NCI-H1092 (cell line): ENCODE results near the gene TGFBRAP1.

Experiments
- DNase-seq: peaks from one replicate; lab custom pipeline; 2025; lab: John Stamatoyannopoulos, UW

The TGFBRAP1 gene, protein sequence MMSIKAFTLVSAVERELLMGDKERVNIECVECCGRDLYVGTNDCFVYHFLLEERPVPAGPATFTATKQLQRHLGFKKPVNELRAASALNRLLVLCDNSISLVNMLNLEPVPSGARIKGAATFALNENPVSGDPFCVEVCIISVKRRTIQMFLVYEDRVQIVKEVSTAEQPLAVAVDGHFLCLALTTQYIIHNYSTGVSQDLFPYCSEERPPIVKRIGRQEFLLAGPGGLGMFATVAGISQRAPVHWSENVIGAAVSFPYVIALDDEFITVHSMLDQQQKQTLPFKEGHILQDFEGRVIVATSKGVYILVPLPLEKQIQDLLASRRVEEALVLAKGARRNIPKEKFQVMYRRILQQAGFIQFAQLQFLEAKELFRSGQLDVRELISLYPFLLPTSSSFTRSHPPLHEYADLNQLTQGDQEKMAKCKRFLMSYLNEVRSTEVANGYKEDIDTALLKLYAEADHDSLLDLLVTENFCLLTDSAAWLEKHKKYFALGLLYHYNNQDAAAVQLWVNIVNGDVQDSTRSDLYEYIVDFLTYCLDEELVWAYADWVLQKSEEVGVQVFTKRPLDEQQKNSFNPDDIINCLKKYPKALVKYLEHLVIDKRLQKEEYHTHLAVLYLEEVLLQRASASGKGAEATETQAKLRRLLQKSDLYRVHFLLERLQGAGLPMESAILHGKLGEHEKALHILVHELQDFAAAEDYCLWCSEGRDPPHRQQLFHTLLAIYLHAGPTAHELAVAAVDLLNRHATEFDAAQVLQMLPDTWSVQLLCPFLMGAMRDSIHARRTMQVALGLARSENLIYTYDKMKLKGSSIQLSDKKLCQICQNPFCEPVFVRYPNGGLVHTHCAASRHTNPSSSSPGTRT

DNA sequence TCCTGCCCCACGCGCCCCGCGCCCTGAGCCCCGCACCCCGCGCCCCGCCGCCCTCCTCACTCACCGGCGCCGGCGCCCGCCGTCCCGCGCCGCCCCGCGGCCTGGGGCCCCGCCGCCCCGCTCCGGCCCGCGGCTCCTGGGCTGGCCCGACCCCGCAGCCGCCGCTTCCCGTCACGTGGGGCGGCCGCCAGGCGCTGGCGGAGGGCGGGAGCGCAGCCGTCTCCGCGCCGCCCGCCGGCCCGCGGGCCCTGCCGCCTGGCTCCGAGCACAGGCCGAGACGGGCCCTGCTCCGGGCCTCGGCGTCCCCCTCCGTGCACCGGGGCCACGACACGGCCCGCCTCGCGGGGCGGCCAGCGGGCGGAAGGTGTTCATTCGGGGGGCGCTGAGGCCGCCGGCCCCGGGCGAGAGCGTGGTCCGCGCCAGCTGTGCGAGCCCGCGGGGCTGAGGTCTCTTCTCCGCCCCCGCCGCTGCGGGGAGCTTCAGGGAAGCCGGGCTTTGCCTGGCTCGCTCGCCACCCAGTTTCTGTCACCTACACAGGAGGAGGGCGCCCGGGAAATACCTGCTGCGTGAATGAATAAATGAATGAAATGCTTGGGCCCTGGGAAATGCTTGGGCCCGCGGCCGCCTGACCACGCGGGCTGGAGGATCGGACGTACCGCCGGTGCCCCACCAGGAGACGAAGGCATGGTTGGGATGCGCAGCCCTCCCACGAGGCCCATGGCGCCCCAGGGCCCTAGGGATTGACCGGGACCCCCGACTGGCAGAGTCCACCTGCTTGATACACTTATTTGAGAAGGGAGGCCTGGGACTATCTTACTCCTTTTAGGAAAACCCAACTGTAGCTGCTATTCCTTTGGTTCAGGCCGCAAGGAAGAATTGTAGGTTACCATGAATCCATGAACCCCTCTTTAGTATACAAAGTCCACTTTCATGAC is at the start of gene TGFBRAP1:
Gene TGFBRAP1, minus strand, starts transcription at position 175 of the 935 bp plus-strand sequence. CDS start 21,434 bp downstream, outside the sequence.
- peak; percentile 37 for DNase-seq

DNA sequence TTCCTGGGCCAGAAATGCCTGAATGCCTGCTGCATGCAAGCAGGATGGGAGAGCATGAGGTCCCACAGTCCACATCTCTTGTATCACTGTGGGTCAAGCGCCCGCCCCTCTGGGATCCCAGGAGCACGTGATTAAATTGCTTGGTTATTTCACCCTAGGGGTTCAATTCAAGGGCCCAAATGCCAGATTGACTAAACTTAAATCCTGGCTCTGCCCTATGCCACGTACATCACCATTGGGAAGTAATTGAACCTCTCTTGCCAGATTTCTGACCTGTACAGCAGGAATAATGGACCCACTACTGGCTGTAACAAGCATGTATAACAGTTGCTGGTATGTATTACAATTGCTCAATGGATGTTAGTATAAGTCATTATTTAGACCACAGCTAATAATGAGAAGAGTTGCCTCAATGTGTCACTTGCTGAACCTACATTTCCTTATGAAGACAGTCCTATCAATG is 49.4 kb upstream of the TGFBRAP1 start:
- DNase-seq: no peak

DNA sequence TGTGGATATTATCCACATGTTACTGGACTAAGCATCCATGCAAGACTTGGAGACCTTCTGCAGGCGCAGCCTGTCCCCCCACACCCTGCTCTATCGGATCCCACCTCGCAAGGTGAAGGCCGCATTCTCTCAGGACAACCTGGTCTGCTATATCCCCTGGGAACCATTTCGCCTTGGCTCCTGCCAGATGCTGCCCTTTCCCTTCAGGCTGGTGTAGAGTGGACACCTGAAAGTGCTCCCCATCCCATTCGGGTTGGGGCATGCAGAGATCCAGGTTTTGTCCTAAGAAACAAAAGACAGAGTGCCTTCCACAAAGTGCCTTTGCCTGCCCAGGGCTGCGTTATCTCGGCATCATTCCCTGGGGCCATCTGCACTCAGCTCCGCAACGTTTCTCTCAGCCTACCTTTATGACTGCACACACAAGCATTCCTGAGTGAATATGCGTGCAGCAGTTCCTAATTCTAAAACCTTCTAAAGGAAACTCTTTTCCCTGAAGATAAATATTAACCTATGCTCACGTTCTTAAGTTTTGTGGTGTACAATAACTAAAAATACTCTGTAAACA is 48.8 kb upstream of the TGFBRAP1 start:
- DNase-seq: no peak

GRCh38 chr2:105377871-105378270 is 48.3 kb upstream of the TGFBRAP1 start:
- no peak for DNase-seq

GRCh38 chr2:105376789-105377240 is 47.3 kb upstream of the TGFBRAP1 start:
- no peak for DNase-seq

- DNase-seq: no peak
Measured at GRCh38 chr2:105376010-105376409, 46.5 kb upstream of the TGFBRAP1 start.

GRCh38 chr2:105375001-105375561 is 45.5 kb upstream of the TGFBRAP1 start:
- DNase-seq: no peak

DNA sequence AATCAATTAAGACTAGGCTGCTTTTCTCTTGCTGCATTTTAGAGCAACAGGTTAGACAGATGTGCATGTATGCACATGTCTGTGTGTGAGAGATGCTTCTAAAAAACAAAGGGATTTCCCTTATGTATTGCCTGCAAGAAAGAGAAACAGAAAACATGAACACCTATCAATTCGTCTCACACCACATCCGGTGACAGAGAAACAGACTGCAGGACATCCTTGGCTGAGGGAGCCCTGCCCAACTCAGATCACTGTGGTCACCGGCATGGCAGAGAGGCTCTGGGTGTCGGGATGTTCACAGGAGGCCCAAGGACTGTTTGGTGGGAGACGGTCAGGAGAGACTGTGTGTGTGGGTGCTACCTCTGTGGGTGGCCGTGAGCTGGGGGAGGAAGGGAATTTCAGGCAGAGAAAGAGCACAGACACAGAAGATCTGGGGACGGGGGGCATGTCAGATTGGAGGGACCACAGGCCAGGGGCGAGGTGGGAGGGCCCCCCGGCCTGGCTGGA is 44.4 kb upstream of the TGFBRAP1 start:
- DNase-seq: no peak

GRCh38 chr2:105373344-105373781 is 43.8 kb upstream of the TGFBRAP1 start:
- DNase-seq: no peak

DNA sequence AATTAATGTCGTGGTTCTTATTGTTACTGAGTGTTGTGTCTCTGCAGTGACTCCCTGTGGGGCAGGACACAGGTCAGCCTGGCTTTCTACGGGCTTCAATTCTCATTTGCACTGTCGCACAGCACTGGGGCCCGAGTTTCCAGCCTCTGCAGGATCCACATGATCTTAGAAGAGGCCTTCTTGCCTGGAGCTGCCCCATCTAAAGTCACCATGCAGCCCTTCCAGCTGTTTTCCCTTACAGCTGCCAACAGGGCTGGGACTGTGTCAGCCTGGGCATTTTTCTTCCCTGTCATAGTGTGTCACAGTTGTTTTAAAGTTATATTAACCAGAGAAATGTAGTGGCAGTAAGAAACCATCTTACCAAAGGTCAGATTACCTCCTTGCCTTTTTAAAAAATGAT is 42.3 kb upstream of the TGFBRAP1 start:
- DNase-seq: no peak

- DNase-seq: no peak
Measured at GRCh38 chr2:105371156-105371555, 41.6 kb upstream of the TGFBRAP1 start.

- DNase-seq: peak; percentile 50
Measured at GRCh38 chr2:105369777-105370690, 40.5 kb upstream of the TGFBRAP1 start.

GRCh38 chr2:105368759-105369408 is 39.3 kb upstream of the TGFBRAP1 start:
- DNase-seq: no peak

DNA sequence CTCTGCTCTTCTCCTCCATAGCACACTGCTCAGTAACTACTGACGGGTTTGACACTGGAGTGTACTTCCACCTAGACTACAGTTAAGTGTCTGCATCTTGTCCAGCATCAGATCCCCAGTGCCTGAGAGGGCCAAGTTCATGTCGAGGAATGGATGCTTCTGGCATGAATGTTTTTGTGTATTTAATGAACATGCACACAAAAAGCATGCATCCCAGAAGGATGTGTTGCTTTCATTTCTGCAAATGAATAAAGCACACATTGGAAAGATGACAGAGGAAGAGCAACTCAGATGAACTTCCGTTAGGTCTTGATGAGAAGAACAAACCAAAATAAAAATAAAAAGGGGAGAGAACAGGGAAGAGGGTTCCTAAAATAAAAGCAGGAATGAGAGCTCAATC is 35.7 kb upstream of the TGFBRAP1 start:
- DNase-seq: no peak

DNA sequence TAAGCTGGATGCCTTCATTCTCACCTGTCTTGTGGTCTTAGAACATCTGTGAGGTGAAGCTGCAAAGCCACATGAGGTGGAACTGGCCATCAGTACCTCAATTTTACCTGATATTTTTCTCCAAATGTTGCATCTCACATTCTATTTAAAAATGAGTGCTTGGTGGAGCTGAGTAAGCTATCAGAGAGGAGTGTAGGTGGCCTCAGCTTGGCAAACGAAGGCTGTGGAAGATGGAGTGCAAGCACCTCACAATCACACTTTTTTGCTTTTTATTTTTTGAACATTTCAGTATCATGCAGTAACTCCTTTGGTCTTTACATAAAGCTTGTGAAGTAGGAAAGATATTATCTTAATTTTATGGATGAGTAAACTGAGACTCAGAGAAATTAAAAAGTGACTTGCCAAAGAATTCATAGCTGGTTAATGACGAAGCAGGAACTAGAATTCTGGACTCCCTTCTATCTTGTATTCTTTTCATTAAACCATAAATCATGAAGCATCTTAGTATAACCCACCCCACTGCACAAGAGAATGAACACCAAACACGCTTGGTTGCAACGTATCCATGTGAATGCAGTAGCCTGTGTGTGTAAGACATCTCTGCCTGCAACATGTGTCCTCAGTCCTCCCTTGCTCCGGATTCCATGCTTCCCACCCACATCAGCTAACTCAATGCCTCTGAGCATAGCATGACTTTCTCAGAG is 35.1 kb upstream of the TGFBRAP1 start:
- DNase-seq: no peak

DNA sequence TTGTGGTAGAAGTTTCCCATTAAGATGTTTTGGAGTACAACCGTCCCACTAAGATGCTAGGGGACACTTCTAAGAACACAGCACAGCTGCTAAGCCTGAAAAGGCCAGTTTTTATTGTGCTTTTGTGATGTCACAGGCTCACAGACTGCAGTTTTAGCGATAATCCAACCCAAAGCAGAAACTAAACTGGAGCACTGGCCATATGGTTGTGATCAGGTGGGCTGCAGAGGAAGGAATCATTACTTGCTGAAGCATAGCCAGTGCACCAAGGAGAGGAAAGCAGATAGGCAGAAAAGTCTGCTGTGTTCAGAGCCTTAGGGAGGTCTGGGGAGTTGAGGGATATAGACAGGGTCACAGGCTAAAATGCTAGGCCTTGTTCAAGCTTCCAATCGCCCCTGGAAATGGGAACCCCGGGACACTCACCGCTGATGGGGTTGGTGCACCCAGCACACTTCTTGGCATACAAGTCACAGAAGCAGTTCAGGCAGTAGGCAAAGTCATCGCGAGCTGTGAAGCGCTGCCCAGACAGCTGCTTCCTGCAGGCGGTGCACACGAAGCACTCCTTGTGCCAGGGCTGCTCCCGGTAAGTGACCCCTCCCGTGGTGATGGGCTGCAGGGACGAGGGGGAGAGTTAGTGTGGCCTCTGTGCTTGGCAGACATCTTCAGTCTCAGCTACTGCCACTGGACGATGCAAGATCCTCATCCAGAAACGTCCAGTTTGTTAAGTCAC is 33.5 kb upstream of the TGFBRAP1 start:
- no peak for DNase-seq

GRCh38 chr2:105361102-105361889 is 31.8 kb upstream of the TGFBRAP1 start:
- DNase-seq: no peak
